ENCODE data around the gene TMPRSS12.
"Not testable (repeated sequence)": the region's sequence is repeated elsewhere in the genome, so short reads cannot be mapped to it uniquely, and the experiment has no call there.

Gene TMPRSS12, protein sequence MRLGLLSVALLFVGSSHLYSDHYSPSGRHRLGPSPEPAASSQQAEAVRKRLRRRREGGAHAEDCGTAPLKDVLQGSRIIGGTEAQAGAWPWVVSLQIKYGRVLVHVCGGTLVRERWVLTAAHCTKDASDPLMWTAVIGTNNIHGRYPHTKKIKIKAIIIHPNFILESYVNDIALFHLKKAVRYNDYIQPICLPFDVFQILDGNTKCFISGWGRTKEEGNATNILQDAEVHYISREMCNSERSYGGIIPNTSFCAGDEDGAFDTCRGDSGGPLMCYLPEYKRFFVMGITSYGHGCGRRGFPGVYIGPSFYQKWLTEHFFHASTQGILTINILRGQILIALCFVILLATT

DNA sequence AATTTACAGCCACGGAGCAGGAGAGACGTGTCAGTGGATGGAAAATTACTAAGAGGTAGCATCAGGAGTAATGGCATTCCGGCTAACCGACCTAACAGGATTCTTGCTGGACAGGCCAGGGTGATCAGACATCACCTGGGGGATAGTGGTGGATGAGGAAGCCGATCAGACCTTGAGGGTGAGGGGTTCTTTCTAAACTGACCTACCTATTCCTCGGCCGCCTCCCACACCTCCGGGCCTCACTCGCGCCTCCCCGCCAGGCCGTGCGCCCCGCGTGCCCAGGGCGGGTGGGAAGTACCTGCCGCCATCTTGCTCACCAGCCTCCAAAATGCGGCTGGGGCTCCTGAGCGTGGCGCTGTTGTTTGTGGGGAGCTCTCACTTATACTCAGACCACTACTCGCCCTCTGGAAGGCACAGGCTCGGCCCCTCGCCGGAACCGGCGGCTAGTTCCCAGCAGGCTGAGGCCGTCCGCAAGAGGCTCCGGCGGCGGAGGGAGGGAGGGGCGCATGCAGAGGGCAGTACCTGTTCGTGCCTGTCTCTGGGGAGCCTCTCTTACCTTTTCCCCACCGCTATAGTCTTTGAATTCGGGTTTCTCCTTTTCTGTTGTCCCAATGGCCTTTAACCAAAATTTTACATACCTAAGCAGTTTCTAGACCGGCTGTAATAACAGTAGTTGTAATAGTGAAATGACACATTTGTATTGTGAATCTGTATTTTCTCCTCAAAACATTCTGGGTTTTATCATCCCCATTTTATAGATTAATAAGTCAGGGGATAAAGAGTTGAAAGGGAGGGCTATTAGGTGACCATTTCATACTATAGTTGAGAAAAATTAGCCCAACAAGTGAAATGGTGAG, at the start of gene TMPRSS12:
Gene TMPRSS12 (plus strand): TSS at position 290 of the 857 bp plus-strand sequence. CDS start 39 bp downstream, at position 329.
- H3K9me3 ChIP-seq (ENCODE audit: severe bottlenecking), result no peaks in the 10 kb centered on the region
- ATAC-seq (ENCODE audit: low read depth) (no peak), DNase-seq (ENCODE audit: low spot score) (no peak)
- TF ChIP-seq, protein P1, sequence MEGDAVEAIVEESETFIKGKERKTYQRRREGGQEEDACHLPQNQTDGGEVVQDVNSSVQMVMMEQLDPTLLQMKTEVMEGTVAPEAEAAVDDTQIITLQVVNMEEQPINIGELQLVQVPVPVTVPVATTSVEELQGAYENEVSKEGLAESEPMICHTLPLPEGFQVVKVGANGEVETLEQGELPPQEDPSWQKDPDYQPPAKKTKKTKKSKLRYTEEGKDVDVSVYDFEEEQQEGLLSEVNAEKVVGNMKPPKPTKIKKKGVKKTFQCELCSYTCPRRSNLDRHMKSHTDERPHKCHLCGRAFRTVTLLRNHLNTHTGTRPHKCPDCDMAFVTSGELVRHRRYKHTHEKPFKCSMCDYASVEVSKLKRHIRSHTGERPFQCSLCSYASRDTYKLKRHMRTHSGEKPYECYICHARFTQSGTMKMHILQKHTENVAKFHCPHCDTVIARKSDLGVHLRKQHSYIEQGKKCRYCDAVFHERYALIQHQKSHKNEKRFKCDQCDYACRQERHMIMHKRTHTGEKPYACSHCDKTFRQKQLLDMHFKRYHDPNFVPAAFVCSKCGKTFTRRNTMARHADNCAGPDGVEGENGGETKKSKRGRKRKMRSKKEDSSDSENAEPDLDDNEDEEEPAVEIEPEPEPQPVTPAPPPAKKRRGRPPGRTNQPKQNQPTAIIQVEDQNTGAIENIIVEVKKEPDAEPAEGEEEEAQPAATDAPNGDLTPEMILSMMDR (IDR thresholded peaks at IDR 0.05; ENCODE audit: poor library complexity, severe bottlenecking), result no peak
- H3K4me1 ChIP-seq (ENCODE audit: insufficient read depth, poor library complexity, severe bottlenecking), result no peaks in the 10 kb centered on the region
- no peak within 1 kb of the TSS for H3K4me3 ChIP-seq (ENCODE audit: severe bottlenecking)
- no peaks in the 10 kb centered on the region for H3K36me3 ChIP-seq (ENCODE audit: low read depth)
- H3K27me3 ChIP-seq (ENCODE audit: insufficient read depth, poor library complexity, severe bottlenecking), result no peaks in the 10 kb centered on the region
- no peak within 1 kb of the TSS for H3K27ac ChIP-seq (ENCODE audit: poor library complexity, severe bottlenecking)

DNA sequence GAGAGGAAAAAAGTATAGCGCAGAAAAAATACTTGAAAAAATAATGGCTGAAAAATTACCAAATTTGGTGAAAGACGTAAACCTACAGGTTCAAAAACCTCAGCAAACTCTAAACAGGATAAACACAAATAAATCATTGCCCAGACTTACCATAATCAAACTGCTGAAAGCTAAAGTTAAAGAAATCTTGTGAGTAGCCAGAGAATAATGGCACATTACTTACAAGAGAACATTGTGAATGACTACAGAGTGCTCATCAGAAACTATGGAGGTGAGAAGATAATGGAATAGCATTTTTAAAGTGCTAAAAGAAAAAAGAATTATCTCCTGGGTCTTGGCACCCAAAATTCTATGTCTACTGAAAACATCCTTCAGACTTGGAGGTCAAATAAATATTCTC, 42.8 kb upstream of the TMPRSS12 start:
- Histone ChIP-seq H3K36me3 (ENCODE audit: low read depth) (peaks cover 70% of the 10 kb centered on the region), H3K4me1 (ENCODE audit: insufficient read depth, poor library complexity, severe bottlenecking) (no peaks in the 10 kb centered on the region), H3K27me3 (ENCODE audit: insufficient read depth, poor library complexity, severe bottlenecking) (no peaks in the 10 kb centered on the region), H3K27ac (ENCODE audit: poor library complexity, severe bottlenecking) (no peak overlapping the region), H3K9me3 (ENCODE audit: severe bottlenecking) (peaks cover 11% of the 10 kb centered on the region), H3K4me3 (ENCODE audit: severe bottlenecking) (no peak overlapping the region)
- TF ChIP-seq, protein P1 (IDR thresholded peaks at IDR 0.05; ENCODE audit: poor library complexity, severe bottlenecking), result no peak
- no peak for DNase-seq (ENCODE audit: low spot score)
- ATAC-seq (ENCODE audit: low read depth), result no peak

DNA sequence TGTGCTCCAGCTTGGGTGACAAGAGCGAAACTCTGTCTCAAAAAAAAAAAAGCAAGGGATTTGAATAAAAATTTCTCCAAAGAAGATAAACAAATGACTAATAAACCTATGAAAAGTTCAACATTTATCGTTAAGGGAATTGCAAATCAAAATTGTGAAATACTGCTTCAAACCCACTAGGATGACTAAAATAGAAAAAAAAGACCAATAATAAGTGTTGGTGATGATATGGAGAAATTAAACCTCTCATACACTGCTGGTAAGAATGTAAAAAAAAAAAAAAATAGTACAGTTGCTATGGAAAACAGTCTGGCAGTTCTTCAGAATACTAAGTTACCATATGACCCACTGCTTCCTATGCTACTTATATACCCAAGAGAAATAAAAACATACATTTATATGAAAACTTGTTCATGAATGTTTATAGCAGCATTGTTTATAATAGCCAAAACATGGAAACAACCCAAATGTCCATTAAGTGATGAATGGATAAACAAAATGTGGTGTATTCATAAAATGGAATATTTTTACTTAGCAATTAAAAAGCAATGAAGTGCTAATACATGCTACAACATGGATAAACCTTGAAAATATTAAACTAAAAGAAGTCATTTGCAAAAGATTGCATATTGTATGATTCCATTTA, 39.4 kb upstream of the TMPRSS12 start:
- Histone ChIP-seq H3K9me3 (ENCODE audit: severe bottlenecking) (peaks cover 11% of the 10 kb centered on the region), H3K4me1 (ENCODE audit: insufficient read depth, poor library complexity, severe bottlenecking) (no peaks in the 10 kb centered on the region), H3K36me3 (ENCODE audit: low read depth) (peaks cover 36% of the 10 kb centered on the region), H3K27ac (ENCODE audit: poor library complexity, severe bottlenecking) (no peak overlapping the region), H3K4me3 (ENCODE audit: severe bottlenecking) (no peak overlapping the region), H3K27me3 (ENCODE audit: insufficient read depth, poor library complexity, severe bottlenecking) (no peaks in the 10 kb centered on the region)
- DNase-seq (ENCODE audit: low spot score) (no peak), ATAC-seq (ENCODE audit: low read depth) (no peak)
- TF ChIP-seq, protein P1 (IDR thresholded peaks at IDR 0.05; ENCODE audit: poor library complexity, severe bottlenecking), result no peak

DNA sequence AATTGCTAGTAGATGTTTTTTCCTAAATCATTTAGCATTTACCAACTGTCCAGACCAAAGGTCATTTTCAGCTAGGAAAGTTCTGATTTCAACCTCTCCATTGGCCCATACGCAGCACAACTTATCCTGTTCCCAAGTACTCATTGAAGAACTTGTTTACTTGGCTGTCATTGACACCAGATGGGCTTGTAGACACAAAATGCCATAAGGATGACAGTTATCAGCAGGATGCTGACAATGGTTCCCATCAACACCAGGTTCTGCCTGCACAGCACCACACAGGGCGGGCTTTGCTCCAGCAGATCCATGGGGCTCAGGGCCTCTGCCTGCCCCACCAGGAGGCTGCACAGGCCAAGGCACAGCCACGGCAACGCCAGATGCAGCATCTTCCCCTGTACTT, 36.5 kb upstream of the TMPRSS12 start:
- no peak for ATAC-seq (ENCODE audit: low read depth)
- TF ChIP-seq, protein P1 (IDR thresholded peaks at IDR 0.05; ENCODE audit: poor library complexity, severe bottlenecking), result no peak
- H3K36me3 ChIP-seq (ENCODE audit: low read depth), result peaks cover 27% of the 10 kb centered on the region

DNA sequence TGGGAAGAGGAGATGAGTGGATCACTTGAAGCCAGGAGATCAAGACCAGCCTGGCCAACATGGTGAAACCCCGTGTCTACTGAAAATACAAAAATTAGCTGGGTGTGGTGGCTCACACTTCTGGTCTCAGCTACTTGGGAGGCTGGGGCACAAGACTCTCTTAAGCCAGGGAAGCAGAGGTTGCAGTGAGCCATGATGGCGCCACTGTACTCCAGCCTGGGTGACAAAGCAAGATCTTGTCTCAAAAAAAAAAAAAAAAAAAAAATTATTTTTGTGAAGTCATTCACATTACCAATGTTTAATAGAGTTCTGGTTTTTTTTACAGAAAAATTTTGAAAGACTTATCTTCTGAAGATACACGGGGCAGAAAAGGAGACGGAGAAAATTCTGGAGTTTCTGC, 33.6 kb upstream of the TMPRSS12 start:
- H3K27me3 ChIP-seq (ENCODE audit: insufficient read depth, poor library complexity, severe bottlenecking); H3K9me3 ChIP-seq (ENCODE audit: severe bottlenecking); DNase-seq (ENCODE audit: low spot score); H3K4me1 ChIP-seq (ENCODE audit: insufficient read depth, poor library complexity, severe bottlenecking); ATAC-seq (ENCODE audit: low read depth); H3K27ac ChIP-seq (ENCODE audit: poor library complexity, severe bottlenecking); H3K4me3 ChIP-seq (ENCODE audit: severe bottlenecking): not testable (repeated sequence)
- H3K36me3 ChIP-seq (ENCODE audit: low read depth), result peaks cover 45% of the 10 kb centered on the region

More for the DNA sequence above, 36.5 kb upstream of the TMPRSS12 start:
- Histone ChIP-seq H3K9me3 (ENCODE audit: severe bottlenecking) (no peaks in the 10 kb centered on the region), H3K4me3 (ENCODE audit: severe bottlenecking) (no peak overlapping the region), H3K4me1 (ENCODE audit: insufficient read depth, poor library complexity, severe bottlenecking) (no peaks in the 10 kb centered on the region), H3K27me3 (ENCODE audit: insufficient read depth, poor library complexity, severe bottlenecking) (no peaks in the 10 kb centered on the region), H3K27ac (ENCODE audit: poor library complexity, severe bottlenecking) (no peak overlapping the region)
- no peak for DNase-seq (ENCODE audit: low spot score)

DNA sequence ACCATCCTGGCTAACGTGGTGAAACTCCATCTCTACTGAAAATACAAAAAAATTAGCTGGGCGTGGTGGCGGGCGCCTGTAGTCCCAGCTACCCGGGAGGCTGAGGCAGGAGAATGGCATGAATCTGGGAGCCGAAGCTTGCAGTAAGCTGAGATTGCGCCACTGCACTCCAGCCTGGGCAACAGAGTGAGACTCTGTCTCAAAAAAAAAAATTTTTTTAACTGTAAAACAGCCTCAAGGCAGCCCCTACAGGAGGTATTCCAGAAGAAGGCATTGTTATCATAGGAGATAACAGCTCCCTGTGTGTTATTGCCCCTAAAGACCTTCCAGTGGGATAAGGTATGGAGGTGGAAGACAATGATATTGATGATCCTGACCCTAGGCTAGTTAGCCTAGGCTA, 27.8 kb upstream of the TMPRSS12 start:
- not testable (repeated sequence) for H3K27me3 ChIP-seq (ENCODE audit: insufficient read depth, poor library complexity, severe bottlenecking); H3K4me1 ChIP-seq (ENCODE audit: insufficient read depth, poor library complexity, severe bottlenecking); ATAC-seq (ENCODE audit: low read depth); DNase-seq (ENCODE audit: low spot score); H3K27ac ChIP-seq (ENCODE audit: poor library complexity, severe bottlenecking); H3K9me3 ChIP-seq (ENCODE audit: severe bottlenecking); H3K4me3 ChIP-seq (ENCODE audit: severe bottlenecking)
- H3K36me3 ChIP-seq (ENCODE audit: low read depth), result peaks cover 79% of the 10 kb centered on the region
